ENCODE measurements around the gene SLC7A10. TPM values are rescaled to one million over a fixed set of nuclear protein-coding genes. Genes with fewer than 3 reads are reported as not detected.

The SLC7A10 gene
- total RNA-seq, 1 experiment from 2014 or later, result 2.9 TPM

GRCh38 chr19:33171916-33172359 lies 53.7 kb downstream of the SLC7A10 start:
- no peak overlapping the region for H4K91ac ChIP-seq (ENCODE audit: insufficient read length, low read depth, low read length)
- no peak overlapping the region for H3K9ac ChIP-seq (ENCODE audit: extremely low read depth, insufficient read length, low read length)
- no peak for DNase-seq
- no peaks in the 10 kb centered on the region for H3K27me3 ChIP-seq (ENCODE audit: insufficient read depth, low read length)
- no peak overlapping the region for H2BK15ac ChIP-seq (ENCODE audit: low read depth, low read length)
- no peaks in the 10 kb centered on the region for H3K79me2 ChIP-seq (ENCODE audit: insufficient read depth, low read length)
- H4K8ac ChIP-seq (replicated peaks; ENCODE audit: insufficient read length, low read depth, low read length), result no peak overlapping the region
- no peak overlapping the region for H3K18ac ChIP-seq (ENCODE audit: insufficient read length, low read depth, low read length)
- H2AFZ ChIP-seq (ENCODE audit: low read length), result no peak overlapping the region
- Mint-ChIP-seq H3K4me3 (no peak overlapping the region), H3K9me3 (peaks cover 17 to 23% of the 10 kb centered on the region in 2 experiments), H3K27ac (no peak overlapping the region), H3K36me3 (ENCODE audit: insufficient read depth in 1 of 3, low read depth in 3 of 3) (peaks cover 2 to 17% (median 13%) of the 10 kb centered on the region in 3 experiments; a peak in 5 of 7 replicates), H3K4me1 (peaks cover 12 to 17% of the 10 kb centered on the region in 2 experiments), H3K27me3 (ENCODE audit: low read depth) (peaks cover 2% of the 10 kb centered on the region; the same call in 1 of the 2 replicates)
- no peak overlapping the region for H3K56ac ChIP-seq (ENCODE audit: insufficient read length, low read depth, low read length)
- no peak for TF ChIP-seq CTCF (conservative IDR thresholded peaks at IDR 0.05)
- H2AK5ac ChIP-seq (ENCODE audit: insufficient read length, low read length), result no peak overlapping the region
- H2BK20ac ChIP-seq (ENCODE audit: low read depth, low read length, poor library complexity, severe bottlenecking), result no peak overlapping the region
- H2BK12ac ChIP-seq (ENCODE audit: insufficient read length, low read depth, low read length), result no peak overlapping the region
- H3K4me1 ChIP-seq (ENCODE audit: insufficient read depth, low read length), result no peaks in the 10 kb centered on the region
- no peaks in the 10 kb centered on the region for H4K20me1 ChIP-seq (ENCODE audit: control insufficient read depth, insufficient read depth, insufficient read length)
- no peaks in the 10 kb centered on the region for H3K79me1 ChIP-seq (ENCODE audit: insufficient read depth, low read depth, low read length, poor library complexity, severe bottlenecking)
- no peak overlapping the region for H2BK120ac ChIP-seq (ENCODE audit: low read depth, low read length, poor library complexity, severe bottlenecking)
- no peak overlapping the region for H4K5ac ChIP-seq (ENCODE audit: insufficient read length, low read depth, low read length)
- H3T11ph ChIP-seq (ENCODE audit: low read length), result no peak overlapping the region
- no CpG with 5 or more reads among the region's 6 CpGs for WGBS (ENCODE audit: extremely low coverage, insufficient read length, low lambda C conversion rate)
- H3K27ac ChIP-seq (ENCODE audit: insufficient read length, low read depth, low read length), result no peak overlapping the region
- H2BK5ac ChIP-seq (ENCODE audit: insufficient read length, low read length), result no peak overlapping the region
- no peak overlapping the region for H3K4ac ChIP-seq (ENCODE audit: low read depth, low read length)
- H3K23me2 ChIP-seq (ENCODE audit: insufficient read length, low read depth, low read length, poor library complexity, severe bottlenecking), result peaks cover 5% of the 10 kb centered on the region
- H3K4me2 ChIP-seq (ENCODE audit: insufficient read depth, insufficient read length, low read length), result no peak overlapping the region
- no peak overlapping the region for H3K14ac ChIP-seq (ENCODE audit: insufficient read depth, low read length)
- H3K23ac ChIP-seq (ENCODE audit: insufficient read length, low read depth, low read length), result no peak overlapping the region
- H3K9me3 ChIP-seq (ENCODE audit: control insufficient read depth, low read depth, low read length), result no peaks in the 10 kb centered on the region
